Measurements from ENCODE around the gene CAB39. TPM values are rescaled to one million over a fixed set of nuclear protein-coding genes. Genes with fewer than 3 reads are reported as not detected.
A peak's percentile ranks its signal among the peaks of the same experiment; 100 is the strongest.

CAB39 gene
- total RNA-seq, 4 donors from 2014 or later: 47.6 to 80.3 (median 71.8) TPM

DNA sequence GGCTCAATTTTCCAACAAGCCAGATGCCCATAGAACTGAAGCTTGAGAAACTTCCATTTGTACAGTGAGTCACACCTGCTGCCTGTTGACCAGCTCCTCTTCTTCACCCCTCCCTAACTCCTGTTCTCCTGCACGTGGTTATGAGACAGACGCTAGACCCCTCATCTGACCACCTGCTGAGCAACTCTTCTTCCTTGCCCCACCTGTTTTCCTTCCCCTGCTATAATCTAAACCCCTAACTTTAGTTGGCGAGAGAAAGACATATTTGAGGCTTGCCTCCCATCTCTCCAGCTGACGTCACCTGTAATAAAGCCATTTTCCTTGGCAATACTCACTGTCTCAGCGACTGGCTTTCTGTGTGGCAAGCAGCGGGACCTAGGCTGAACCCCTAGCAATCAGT is 129.8 kb downstream of the CAB39 start:
- peaks cover 0 to under 1% (median 0%) of the 10 kb centered on the region in 3 donors for H3K4me1 ChIP-seq
- H3K4me3 ChIP-seq: no peak overlapping the region
- H3K27ac ChIP-seq: no peak overlapping the region
- intact Hi-C loops (cut with DNase I): no loop called here
- WGBS, 2 donors: 60 to 61% methylated on average over 3 to 4 of the region's 6 CpGs
- peaks cover 0 to 14% (median 5%) of the 10 kb centered on the region in 3 donors for H3K9me3 ChIP-seq
- TF ChIP-seq, protein P1, sequence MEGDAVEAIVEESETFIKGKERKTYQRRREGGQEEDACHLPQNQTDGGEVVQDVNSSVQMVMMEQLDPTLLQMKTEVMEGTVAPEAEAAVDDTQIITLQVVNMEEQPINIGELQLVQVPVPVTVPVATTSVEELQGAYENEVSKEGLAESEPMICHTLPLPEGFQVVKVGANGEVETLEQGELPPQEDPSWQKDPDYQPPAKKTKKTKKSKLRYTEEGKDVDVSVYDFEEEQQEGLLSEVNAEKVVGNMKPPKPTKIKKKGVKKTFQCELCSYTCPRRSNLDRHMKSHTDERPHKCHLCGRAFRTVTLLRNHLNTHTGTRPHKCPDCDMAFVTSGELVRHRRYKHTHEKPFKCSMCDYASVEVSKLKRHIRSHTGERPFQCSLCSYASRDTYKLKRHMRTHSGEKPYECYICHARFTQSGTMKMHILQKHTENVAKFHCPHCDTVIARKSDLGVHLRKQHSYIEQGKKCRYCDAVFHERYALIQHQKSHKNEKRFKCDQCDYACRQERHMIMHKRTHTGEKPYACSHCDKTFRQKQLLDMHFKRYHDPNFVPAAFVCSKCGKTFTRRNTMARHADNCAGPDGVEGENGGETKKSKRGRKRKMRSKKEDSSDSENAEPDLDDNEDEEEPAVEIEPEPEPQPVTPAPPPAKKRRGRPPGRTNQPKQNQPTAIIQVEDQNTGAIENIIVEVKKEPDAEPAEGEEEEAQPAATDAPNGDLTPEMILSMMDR (IDR thresholded peaks at IDR 0.05): no peak
- no peak for TF ChIP-seq POLR2A (IDR thresholded peaks at IDR 0.05)
- no peak for DNase-seq
- peaks cover 0 to 13% (median 0%) of the 10 kb centered on the region in 4 donors for H3K27me3 ChIP-seq
- H3K36me3 ChIP-seq: no peaks in the 10 kb centered on the region

GRCh38 chr2:230843132-230843531 is 130.5 kb downstream of the CAB39 start:
- Histone ChIP-seq H3K4me3 (no peak overlapping the region), H3K27me3 (peaks cover 0 to 13% (median 0%) of the 10 kb centered on the region in 4 donors), H3K27ac (no peak overlapping the region), H3K9me3 (peaks cover 0 to 9% (median 5%) of the 10 kb centered on the region in 3 donors), H3K4me1 (peaks cover 0 to 7% (median 0%) of the 10 kb centered on the region in 3 donors), H3K36me3 (no peaks in the 10 kb centered on the region)
- intact Hi-C loops (cut with DNase I): no loop called here
- DNase-seq: no peak
- TF ChIP-seq POLR2A (IDR thresholded peaks at IDR 0.05): no peak
- TF ChIP-seq, protein P1 (IDR thresholded peaks at IDR 0.05): no peak
- 72 to 83% methylated on average over 4 of the region's 4 CpGs for WGBS, 2 donors

DNA sequence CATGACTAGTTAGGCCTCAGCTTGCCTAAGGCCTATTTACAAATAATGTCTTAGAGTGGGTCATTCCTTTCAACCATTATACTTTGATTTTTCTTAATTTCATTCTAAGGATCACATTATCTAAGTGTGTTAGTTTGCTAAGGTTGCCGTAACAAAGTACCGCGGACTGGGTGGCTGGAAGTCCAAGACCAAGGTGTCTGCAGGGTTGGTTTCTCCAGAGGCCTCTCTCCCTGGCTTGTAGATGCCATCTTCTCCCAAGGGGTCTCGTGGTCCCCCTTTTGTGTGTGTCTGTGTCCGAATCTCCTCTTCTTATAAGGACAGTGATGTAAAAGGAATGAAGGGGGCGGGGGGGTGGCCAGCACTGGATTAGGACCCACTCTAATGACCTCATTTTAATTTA is 133.7 kb downstream of the CAB39 start:
- Histone ChIP-seq H3K36me3 (no peaks in the 10 kb centered on the region), H3K27me3 (peaks cover 0 to 35% (median 0%) of the 10 kb centered on the region in 4 donors), H3K4me3 (no peak overlapping the region), H3K27ac (no peak overlapping the region), H3K4me1 (peaks cover 0 to 8% (median 0%) of the 10 kb centered on the region in 3 donors), H3K9me3 (no peaks in the 10 kb centered on the region)
- 89 to 91% methylated on average over 6 of the region's 6 CpGs for WGBS, 2 donors
- no peak for DNase-seq
- intact Hi-C loops (cut with DNase I): no loop called here
- TF ChIP-seq, protein P1 (IDR thresholded peaks at IDR 0.05): no peak
- TF ChIP-seq POLR2A (IDR thresholded peaks at IDR 0.05): no peak

DNA sequence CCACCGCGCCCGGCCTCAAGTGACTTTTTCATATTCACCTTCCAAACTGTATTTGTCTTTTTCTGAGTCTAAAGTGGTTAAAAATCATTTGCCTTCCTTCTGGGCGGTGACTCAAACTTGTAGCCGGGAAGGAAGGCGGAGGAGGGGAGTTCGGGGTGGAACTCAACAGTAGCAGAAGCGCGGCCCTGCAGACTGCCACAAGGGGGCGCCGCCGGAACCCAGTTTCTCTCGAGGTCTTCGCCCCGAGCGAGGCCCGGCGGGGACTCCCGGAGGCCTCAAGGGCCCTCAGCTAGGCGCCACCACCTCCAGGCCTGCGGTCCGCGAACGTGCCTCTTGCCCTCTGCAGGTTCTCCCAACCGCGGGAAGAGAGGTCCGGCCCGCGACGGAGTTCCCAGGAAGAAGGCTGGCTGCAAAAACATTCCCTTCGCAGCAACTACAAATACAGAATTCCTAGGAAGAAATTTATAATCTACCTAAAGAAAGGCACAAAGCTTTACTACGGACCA is 135.3 kb downstream of the CAB39 start:
- Histone ChIP-seq H3K27me3 (peaks cover 0 to 36% (median 0%) of the 10 kb centered on the region in 4 donors), H3K4me3 (peak overlapping the region in 1 of 4 donors; percentile 43), H3K4me1 (peaks cover 0 to 8% (median 0%) of the 10 kb centered on the region in 3 donors), H3K27ac (no peak overlapping the region), H3K36me3 (no peaks in the 10 kb centered on the region), H3K9me3 (no peaks in the 10 kb centered on the region)
- WGBS, 2 donors: 8 to 29% methylated on average over 4 to 16 of the region's 32 CpGs
- intact Hi-C loops (cut with DNase I): no loop called here
- TF ChIP-seq, protein P1 (IDR thresholded peaks at IDR 0.05): peak; percentile 75 to 92 (median 88)
- TF ChIP-seq POLR2A (IDR thresholded peaks at IDR 0.05): no peak
- no peak for DNase-seq

DNA sequence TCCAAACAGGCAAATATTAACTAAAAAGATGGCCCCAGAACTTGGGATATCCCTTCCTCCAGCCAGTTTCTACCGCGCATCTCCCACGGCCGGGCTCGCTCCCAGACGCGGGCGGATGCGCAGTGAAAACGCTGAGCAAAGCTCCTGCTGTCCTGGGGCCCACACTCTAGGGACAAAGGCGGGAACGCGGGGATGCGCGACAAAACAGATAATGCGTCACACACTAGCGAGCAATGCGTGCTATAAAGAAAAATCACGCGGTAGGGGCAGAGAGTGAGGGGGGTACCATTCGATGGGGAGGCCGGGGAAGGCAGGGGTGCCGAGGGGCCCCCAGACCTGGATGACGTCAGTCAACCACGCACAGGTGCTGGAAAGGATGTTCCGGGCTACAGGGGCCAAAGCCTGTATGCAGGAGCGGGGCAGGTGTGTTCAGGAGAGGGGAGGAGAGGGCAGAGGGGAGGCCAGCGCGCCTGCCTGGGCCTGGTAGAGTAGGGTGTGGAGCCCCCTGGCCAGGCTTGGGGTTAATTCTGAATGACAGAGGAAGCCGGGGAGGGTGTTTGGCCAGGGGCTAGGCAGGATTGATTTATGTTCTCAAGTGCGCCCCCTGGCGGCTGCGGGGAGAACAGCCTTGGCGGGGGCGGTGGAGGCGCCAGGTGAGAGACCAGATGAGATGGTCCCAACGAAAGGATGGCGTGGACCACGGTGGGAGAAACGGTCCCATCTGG is 137.2 kb downstream of the CAB39 start:
- intact Hi-C loops (cut with DNase I): loop anchor here (5.0 kb wide), 1 partner anchor 138 kb away; no protein-coding TSS in a partner anchor
- DNase-seq: no peak
- TF ChIP-seq POLR2A (IDR thresholded peaks at IDR 0.05): no peak
- TF ChIP-seq, protein P1 (IDR thresholded peaks at IDR 0.05): peak; percentile 63 to 75 (median 68)
- Histone ChIP-seq H3K27me3 (peaks cover 0 to 47% (median 0%) of the 10 kb centered on the region in 4 donors), H3K27ac (no peak overlapping the region), H3K4me1 (peaks cover 0 to 8% (median 0%) of the 10 kb centered on the region in 3 donors), H3K9me3 (no peaks in the 10 kb centered on the region), H3K4me3 (no peak overlapping the region), H3K36me3 (no peaks in the 10 kb centered on the region)
- 52 to 60% methylated on average over 20 to 40 of the region's 40 CpGs for WGBS, 2 donors
